Neural crest cell (in vitro differentiated cells): ENCODE results near the gene CEMIP. TPM values are rescaled to one million over a fixed set of nuclear protein-coding genes. Genes with fewer than 3 reads are reported as not detected.

Experiments used
- DNase-seq: peaks from one replicate; pipeline ENCODE4 v3.0.0; 2021; ENCODE audit warnings: low read depth, mixed read lengths, low spot score
- H3K27ac Mint-ChIP-seq: one replicate; pipeline ENCODE4 v1.8.0; 2021; ENCODE audit warnings: mild to moderate bottlenecking, mixed read lengths; ENCODE audit not compliant: unreplicated experiment
- H3K27me3 Mint-ChIP-seq: 2 replicates; pipeline ENCODE4 v1.8.0; 2021; ENCODE audit warnings: low read depth, mild to moderate bottlenecking, mixed read lengths
- H3K36me3 Mint-ChIP-seq: 2 replicates; pipeline ENCODE4 v1.8.0; 2021; ENCODE audit warnings: low read depth, mild to moderate bottlenecking, mixed read lengths
- H3K4me1 Mint-ChIP-seq: 2 replicates; pipeline ENCODE4 v1.8.0; 2021; ENCODE audit warnings: mixed read lengths
- H3K4me3 Mint-ChIP-seq: one replicate; pipeline ENCODE4 v1.8.0; 2021; ENCODE audit warnings: mild to moderate bottlenecking, mixed read lengths
- H3K9me3 Mint-ChIP-seq: 2 replicates; pipeline ENCODE4 v1.8.0; 2021; ENCODE audit warnings: mixed read lengths
- total RNA-seq: library from RNA; stranded (reverse); gene quantifications from 2 replicates; pipeline ENCODE4 v1.2.1, GENCODE V29; 2021
- TF ChIP-seq, protein P1 (sequence below): fragments of 200-600 bp; sonication (generic); conservative IDR thresholded peaks from 2 replicates; pipeline ENCODE4 v1.5.0; 2021; ENCODE audit warnings: antibody characterized with exemption, mild to moderate bottlenecking

Gene CEMIP
- total RNA-seq, 1 donor from 2014 or later: 0.33 TPM

DNA sequence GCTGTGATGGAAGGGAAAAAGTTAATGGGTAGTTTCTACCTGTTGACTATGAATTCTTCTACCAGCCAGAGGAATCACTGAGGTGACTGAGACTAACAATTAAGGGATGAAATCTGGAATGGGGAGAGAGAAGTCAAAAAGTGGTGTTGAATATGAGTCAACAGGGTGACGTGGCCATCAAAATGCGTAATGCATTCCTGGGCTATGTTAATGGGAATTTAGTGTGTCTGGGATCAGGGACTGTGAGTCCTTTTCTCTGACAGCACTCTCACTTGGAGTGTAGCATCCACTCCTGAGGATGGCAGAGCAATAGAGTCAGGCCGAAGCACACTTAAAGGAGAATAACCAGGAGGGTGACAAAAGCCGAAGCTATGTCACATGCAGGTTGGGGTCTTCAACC, 150.1 kb downstream of the CEMIP start:
- Mint-ChIP-seq H3K36me3 (peaks cover 8% of the 10 kb centered on the region), H3K27me3 (no peaks in the 10 kb centered on the region), H3K27ac (no peak overlapping the region), H3K4me3 (no peak overlapping the region), H3K9me3 (peaks cover 2% of the 10 kb centered on the region), H3K4me1 (peaks cover 33% of the 10 kb centered on the region)
- TF ChIP-seq, protein P1, sequence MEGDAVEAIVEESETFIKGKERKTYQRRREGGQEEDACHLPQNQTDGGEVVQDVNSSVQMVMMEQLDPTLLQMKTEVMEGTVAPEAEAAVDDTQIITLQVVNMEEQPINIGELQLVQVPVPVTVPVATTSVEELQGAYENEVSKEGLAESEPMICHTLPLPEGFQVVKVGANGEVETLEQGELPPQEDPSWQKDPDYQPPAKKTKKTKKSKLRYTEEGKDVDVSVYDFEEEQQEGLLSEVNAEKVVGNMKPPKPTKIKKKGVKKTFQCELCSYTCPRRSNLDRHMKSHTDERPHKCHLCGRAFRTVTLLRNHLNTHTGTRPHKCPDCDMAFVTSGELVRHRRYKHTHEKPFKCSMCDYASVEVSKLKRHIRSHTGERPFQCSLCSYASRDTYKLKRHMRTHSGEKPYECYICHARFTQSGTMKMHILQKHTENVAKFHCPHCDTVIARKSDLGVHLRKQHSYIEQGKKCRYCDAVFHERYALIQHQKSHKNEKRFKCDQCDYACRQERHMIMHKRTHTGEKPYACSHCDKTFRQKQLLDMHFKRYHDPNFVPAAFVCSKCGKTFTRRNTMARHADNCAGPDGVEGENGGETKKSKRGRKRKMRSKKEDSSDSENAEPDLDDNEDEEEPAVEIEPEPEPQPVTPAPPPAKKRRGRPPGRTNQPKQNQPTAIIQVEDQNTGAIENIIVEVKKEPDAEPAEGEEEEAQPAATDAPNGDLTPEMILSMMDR: no peak
- no peak for DNase-seq

DNA sequence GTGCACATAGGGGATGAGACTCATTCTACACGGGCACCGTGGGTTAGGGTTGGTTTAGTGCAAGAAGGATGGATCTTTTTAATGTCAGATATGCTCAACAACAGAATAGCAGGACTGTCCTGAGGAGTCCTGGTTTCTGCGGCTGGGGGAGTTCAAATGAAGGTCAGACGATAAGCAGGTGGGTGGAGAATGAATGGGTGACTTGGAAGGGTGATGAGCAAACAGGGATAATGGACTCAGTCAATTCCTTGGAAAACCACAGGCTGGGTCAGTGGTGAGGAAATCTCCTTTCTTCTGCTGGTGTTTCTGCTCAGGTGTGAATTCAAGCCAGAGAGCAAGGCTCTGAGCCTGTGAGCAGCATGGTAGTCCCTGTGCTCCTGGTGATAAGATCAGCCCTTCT, 150.5 kb downstream of the CEMIP start:
- Mint-ChIP-seq H3K27ac (peak overlapping the region; percentile 65), H3K27me3 (no peaks in the 10 kb centered on the region), H3K4me1 (peaks cover 34% of the 10 kb centered on the region), H3K36me3 (peaks cover 9% of the 10 kb centered on the region), H3K9me3 (peaks cover 2% of the 10 kb centered on the region), H3K4me3 (no peak overlapping the region)
- TF ChIP-seq, protein P1: no peak
- DNase-seq: no peak

DNA sequence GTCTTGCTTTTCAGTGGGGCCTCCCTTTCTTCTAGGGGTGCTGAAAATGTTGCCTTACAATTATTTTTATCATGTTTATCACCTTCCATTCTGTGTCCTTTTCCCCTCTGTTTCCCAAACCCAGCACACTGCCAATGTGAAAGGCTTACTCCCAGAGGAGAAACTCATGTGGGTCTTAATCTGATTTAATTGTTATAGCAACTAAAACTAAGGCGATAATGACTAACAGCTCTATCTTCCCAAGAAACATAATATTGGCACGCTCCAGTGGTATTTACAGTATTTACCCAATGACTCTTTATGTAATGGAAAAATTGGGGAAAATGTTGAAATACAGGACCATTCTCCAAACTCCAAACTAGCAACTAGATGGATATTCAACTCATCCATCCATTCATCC, 152.0 kb downstream of the CEMIP start:
- Mint-ChIP-seq H3K36me3 (peaks cover 11% of the 10 kb centered on the region), H3K27me3 (no peaks in the 10 kb centered on the region), H3K9me3 (peaks cover 2% of the 10 kb centered on the region), H3K4me3 (no peak overlapping the region), H3K4me1 (peaks cover 40% of the 10 kb centered on the region), H3K27ac (no peak overlapping the region)
- TF ChIP-seq, protein P1: no peak
- no peak for DNase-seq

DNA sequence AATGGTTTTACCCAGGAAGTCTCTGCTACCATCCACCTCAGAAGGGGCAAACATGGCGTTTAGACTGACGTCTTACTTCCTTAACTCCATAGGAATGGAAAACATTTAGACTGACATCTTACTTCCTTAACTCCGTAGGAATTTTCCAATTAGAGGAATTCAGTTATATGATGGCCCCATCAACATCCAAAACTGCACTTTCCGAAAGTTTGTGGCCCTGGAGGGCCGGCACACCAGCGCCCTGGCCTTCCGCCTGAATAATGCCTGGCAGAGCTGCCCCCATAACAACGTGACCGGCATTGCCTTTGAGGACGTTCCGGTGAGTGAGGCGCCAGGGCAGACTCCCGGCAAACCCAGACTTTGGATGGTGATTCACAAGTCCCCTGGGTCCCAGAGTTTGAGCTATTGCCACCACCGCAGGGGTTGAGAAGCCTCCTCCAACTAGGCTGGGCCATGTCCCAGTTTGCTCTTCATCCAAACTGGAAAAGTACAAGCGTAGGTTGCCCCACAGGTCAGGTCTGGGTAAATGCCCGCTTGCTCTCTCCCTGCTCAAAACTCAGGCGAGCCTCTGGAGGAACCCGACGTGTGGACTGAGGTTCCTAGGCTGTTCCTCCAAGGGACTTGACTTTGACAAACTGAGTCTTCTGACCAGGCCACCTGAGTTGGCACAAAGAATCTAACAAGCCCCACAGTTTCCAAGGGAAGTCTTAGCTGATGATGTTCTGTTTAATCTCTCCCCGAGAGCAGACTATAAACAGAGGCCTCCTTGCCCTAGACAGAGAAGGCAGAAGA, 152.7 kb downstream of the CEMIP start:
- Mint-ChIP-seq H3K4me3 (no peak overlapping the region), H3K4me1 (peaks cover 42% of the 10 kb centered on the region), H3K36me3 (peaks cover 14% of the 10 kb centered on the region), H3K27ac (no peak overlapping the region), H3K27me3 (no peaks in the 10 kb centered on the region), H3K9me3 (peaks cover 2% of the 10 kb centered on the region)
- TF ChIP-seq, protein P1: no peak
- no peak for DNase-seq

DNA sequence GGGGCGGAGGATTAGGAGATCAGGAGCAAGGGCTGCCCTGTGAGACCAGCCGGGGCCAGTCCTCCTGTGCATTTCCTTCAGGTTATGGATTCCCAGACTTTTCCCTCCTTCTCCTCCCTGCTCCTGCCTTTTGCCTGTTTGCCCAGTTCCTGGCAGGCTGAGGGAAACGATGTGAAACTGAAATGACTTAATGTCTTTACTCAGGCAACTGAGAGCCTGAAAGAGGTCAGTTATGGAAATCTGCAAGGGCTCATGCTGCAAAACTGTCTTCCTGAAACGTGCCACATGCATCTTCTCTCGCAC, 153.3 kb downstream of the CEMIP start:
- Mint-ChIP-seq H3K4me1 (peaks cover 42% of the 10 kb centered on the region), H3K36me3 (peaks cover 14% of the 10 kb centered on the region), H3K4me3 (no peak overlapping the region), H3K9me3 (peaks cover 2% of the 10 kb centered on the region), H3K27ac (no peak overlapping the region), H3K27me3 (no peaks in the 10 kb centered on the region)
- no peak for DNase-seq
- TF ChIP-seq, protein P1: no peak
